SK-N-SH (cell line): Measurements from ENCODE around the gene LRP5.

Experiments
- CHD2 ChIP-seq: fragments of 150-350 bp; IDR thresholded peaks from 2 replicates; pipeline ENCODE4 v1.6.1; 2018; ENCODE audit warnings: low read length; ENCODE audit not compliant: partially characterized antibody
- CTCF ChIP-seq: fragments of 200-600 bp; sonication (generic); IDR thresholded peaks from 2 replicates; pipeline ENCODE4 v1.6.1; 2017; ENCODE audit warnings: antibody characterized with exemption, mild to moderate bottlenecking, moderate library complexity
- ELF1 ChIP-seq: IDR thresholded peaks from 2 replicates; pipeline ENCODE4 v1.4.0; 2012
- EP300 ChIP-seq, 2 experiments: IDR thresholded peaks; 2 replicates each; pipeline versions ENCODE4 v1.4.0 to v1.6.1; 2012; ENCODE audit warnings: borderline replicate concordance in 1 of 2, low read depth in 1 of 2, low read length in 1 of 2
- POLR2AphosphoS5 ChIP-seq: IDR thresholded peaks from 2 replicates; pipeline ENCODE4 v1.6.1; 2012; ENCODE audit warnings: low read depth, low read length
- RAD21 ChIP-seq: IDR thresholded peaks from 2 replicates; pipeline ENCODE4 v1.6.1; 2012; ENCODE audit warnings: mild to moderate bottlenecking, low read length
- REST ChIP-seq: IDR thresholded peaks from 2 replicates; pipeline ENCODE4 v1.6.1; 2012; ENCODE audit warnings: mild to moderate bottlenecking, low read depth, low read length, moderate library complexity
- TCF12 ChIP-seq: IDR thresholded peaks from 2 replicates; pipeline ENCODE4 v1.4.0; 2012
- TEAD4 ChIP-seq: IDR thresholded peaks from 2 replicates; pipeline ENCODE4 v1.4.0; 2012; ENCODE audit warnings: mild to moderate bottlenecking, borderline replicate concordance; ENCODE audit not compliant: insufficient read depth
- USF2 ChIP-seq: fragments of 150-350 bp; IDR thresholded peaks from 2 replicates; pipeline ENCODE4 v1.6.1; 2017; ENCODE audit warnings: antibody characterized with exemption, low read length, low read depth, borderline replicate concordance

GRCh38 chr11:68335683-68336082 lies 23.3 kb downstream of the LRP5 start:
- TF ChIP-seq RAD21, result no peak
- TF ChIP-seq POLR2AphosphoS5, result no peak
- TF ChIP-seq REST, result no peak
- no peak for TF ChIP-seq CTCF
- no peak for TF ChIP-seq ELF1
- no peak for TF ChIP-seq EP300 (IDR thresholded peaks at IDR 0.05; ENCODE audit: borderline replicate concordance in 1 of 2, low read depth in 1 of 2, low read length in 1 of 2)
- no peak for TF ChIP-seq USF2
- TF ChIP-seq TEAD4, result no peak
- TF ChIP-seq TCF12, result no peak
- no peak for TF ChIP-seq CHD2
